Heart left ventricle (tissue), 13 donors: Measurements from ENCODE around the gene IL25.

Source experiments
- POLR2A ChIP-seq, 2 donors: fragments of 450-650 bp; IDR thresholded peaks; one replicate each; pipeline ENCODE4 v1.6.1; 2017; ENCODE audit warnings: antibody characterized with exemption in 2 of 2, mild to moderate bottlenecking in 2 of 2, moderate library complexity in 2 of 2
- TF ChIP-seq, protein P1 (sequence below), 12 donors: fragments of 200-600 bp; sonication (generic) in 4 of 12; IDR thresholded peaks; one replicate each; pipeline versions ENCODE4 v1.5.0 to v1.8.0; 2018 to 2022; ENCODE audit warnings: antibody characterized with exemption in 12 of 12, mild to moderate bottlenecking in 5 of 12
- donor health status: ischemic (EF 13 %, LVEDD 7.1; RV severe dilation, severe dysfunction).
- donor health status: DM: no; HTN: yes; CAD: no.
- donor health status: DM: no; HTN: no; CAD: no.
- donor health status: ischemic (EF 25% LVEDD 6.9; RV normal size, moderate dysfunction).
- donor health status: ischemic (EF 25% LVEDD 5.7; RV mildly dilated, moderate dysfunction).
- donor health status: ischemic (EF 35%, LVEDD 5.7; RV mildly dilated, moderate dysfunction).
- donor health status: nonischemic (EF 11% LVEDD 7.7; RV severe dilation, severe dysfunction).
- donor health status: DM: yes; HTN: yes; CAD: no.
- donor health status: PGD.
- donor health status: ischemic (EF 29% LVEDD 5.4; RV normal size, mild dysfunction).
- donor health status: nonischemic (EF 23%, LVEDD 6.1; RV moderate dilation, normal function).

DNA sequence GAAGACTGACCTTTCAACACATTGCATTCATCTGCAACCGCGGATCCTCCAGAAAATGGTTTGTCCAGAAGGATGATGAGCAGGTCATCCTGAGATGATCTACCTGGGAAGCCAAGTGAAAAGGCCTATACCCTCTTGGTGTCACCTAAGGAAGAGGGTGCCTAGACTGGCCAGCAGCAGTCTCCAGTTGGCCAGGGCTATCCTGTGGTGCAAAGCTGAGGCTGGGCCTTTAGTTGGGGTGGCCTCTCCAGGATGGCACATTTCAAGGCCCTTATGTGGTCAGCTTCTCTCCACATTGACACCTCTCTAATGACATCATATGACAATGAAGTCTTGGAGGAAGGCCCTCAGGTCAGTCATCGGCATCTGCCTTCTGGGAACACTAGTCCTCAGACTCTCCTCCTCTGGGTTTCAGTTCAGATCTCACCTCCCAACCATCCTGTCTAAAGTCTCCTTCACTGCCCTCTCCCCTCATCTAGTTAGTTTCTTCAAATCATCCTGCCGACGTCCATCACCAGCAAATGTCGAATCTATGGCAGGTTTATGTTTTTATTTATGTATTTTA lies 16.7 kb upstream of the IL25 start:
- no peak for TF ChIP-seq POLR2A (IDR thresholded peaks at IDR 0.05)
- TF ChIP-seq, protein P1, sequence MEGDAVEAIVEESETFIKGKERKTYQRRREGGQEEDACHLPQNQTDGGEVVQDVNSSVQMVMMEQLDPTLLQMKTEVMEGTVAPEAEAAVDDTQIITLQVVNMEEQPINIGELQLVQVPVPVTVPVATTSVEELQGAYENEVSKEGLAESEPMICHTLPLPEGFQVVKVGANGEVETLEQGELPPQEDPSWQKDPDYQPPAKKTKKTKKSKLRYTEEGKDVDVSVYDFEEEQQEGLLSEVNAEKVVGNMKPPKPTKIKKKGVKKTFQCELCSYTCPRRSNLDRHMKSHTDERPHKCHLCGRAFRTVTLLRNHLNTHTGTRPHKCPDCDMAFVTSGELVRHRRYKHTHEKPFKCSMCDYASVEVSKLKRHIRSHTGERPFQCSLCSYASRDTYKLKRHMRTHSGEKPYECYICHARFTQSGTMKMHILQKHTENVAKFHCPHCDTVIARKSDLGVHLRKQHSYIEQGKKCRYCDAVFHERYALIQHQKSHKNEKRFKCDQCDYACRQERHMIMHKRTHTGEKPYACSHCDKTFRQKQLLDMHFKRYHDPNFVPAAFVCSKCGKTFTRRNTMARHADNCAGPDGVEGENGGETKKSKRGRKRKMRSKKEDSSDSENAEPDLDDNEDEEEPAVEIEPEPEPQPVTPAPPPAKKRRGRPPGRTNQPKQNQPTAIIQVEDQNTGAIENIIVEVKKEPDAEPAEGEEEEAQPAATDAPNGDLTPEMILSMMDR (IDR thresholded peaks at IDR 0.05) = no peak
